IMR-90 (cell line): ENCODE data around the gene TEX36. TPM values are rescaled to one million over a fixed set of nuclear protein-coding genes. Genes with fewer than 3 reads are reported as not detected.

ENCODE experiments used
- ATAC-seq: fragments of 200-7000 bp; cut with Tn5 transposase; 2 replicates; pipeline ENCODE4 v1.9.1; 2020; ENCODE audit warnings: low read depth, mild to moderate bottlenecking, moderate library complexity
- BruUV-seq: library from RNA; stranded (reverse); fragments of 400-500 nt; replicated peaks from 2 replicates; lab custom pipeline; 2021; lab: Mats Ljungman, UMichigan
- CTCF ChIA-PET: fragments of 300-600 bp; formaldehyde crosslinking; extraction: SDS; loops from one replicate; lab custom pipeline; 2021; ENCODE audit warnings: antibody characterized with exemption; lab: Yijun Ruan, JAX
- POLR2A ChIA-PET: fragments of 300-600 bp; sonication (Branson Sonifier 250); formaldehyde crosslinking; loops from one replicate; lab custom pipeline; 2022; ENCODE audit warnings: antibody characterized with exemption; ENCODE audit not compliant: unreplicated experiment; lab: Charles Lee
- DNase-seq: peaks from one replicate; pipeline ENCODE4 v3.0.0; 2013
- H2AFZ ChIP-seq: replicated peaks from 2 replicates; pipeline ENCODE3; 2013; ENCODE audit warnings: low read length, mild to moderate bottlenecking; ENCODE audit not compliant: poor library complexity
- H2AK5ac ChIP-seq: 2 replicates; pipeline ENCODE4 v1.6.1; 2013; ENCODE audit warnings: low read depth, low read length, inconsistent platforms
- H2AK9ac ChIP-seq: replicated peaks from 2 replicates; pipeline ENCODE3; 2013; ENCODE audit warnings: mild to moderate bottlenecking, low read depth, low read length, moderate library complexity; ENCODE audit not compliant: poor library complexity
- H2BK120ac ChIP-seq: 2 replicates; pipeline ENCODE4 v1.6.1; 2013; ENCODE audit warnings: low read depth, low read length, inconsistent platforms
- H2BK15ac ChIP-seq: 3 replicates; pipeline ENCODE4 v1.6.1; 2013; ENCODE audit warnings: low read depth, low read length, inconsistent platforms
- H2BK20ac ChIP-seq: 2 replicates; pipeline ENCODE4 v1.6.1; 2013; ENCODE audit warnings: low read depth, mild to moderate bottlenecking, inconsistent platforms, low read length, moderate library complexity
- H2BK5ac ChIP-seq: 2 replicates; pipeline ENCODE4 v1.6.1; 2013; ENCODE audit warnings: mild to moderate bottlenecking, low read depth, low read length, inconsistent platforms; ENCODE audit not compliant: poor library complexity, severe bottlenecking
- H3K14ac ChIP-seq: replicated peaks from 2 replicates; pipeline ENCODE4 v1.6.1; 2013; ENCODE audit warnings: low read depth, low read length, inconsistent platforms
- H3K18ac ChIP-seq: 2 replicates; pipeline ENCODE4 v1.6.1; 2013; ENCODE audit warnings: low read depth, low read length, control low read depth
- H3K23ac ChIP-seq: 2 replicates; pipeline ENCODE4 v1.6.1; 2013; ENCODE audit warnings: low read depth, low read length, inconsistent platforms
- H3K27ac ChIP-seq: 2 replicates; pipeline ENCODE4 v1.5.1; 2013; ENCODE audit warnings: mild to moderate bottlenecking, control low read depth, low read length; ENCODE audit not compliant: insufficient read depth
- H3K27me3 ChIP-seq: 2 replicates; pipeline ENCODE4 v1.6.1; 2013; ENCODE audit warnings: low read length; ENCODE audit not compliant: control insufficient read depth, insufficient read depth
- H3K36me3 ChIP-seq: 2 replicates; pipeline ENCODE4 v1.6.1; 2013; ENCODE audit warnings: low read length, mixed read lengths; ENCODE audit not compliant: control insufficient read depth, insufficient read depth
- H3K4ac ChIP-seq: 2 replicates; pipeline ENCODE4 v1.6.1; 2013; ENCODE audit warnings: low read depth, low read length, inconsistent platforms
- H3K4me1 ChIP-seq: 2 replicates; pipeline ENCODE4 v1.6.1; 2013; ENCODE audit warnings: low read length, mixed read lengths; ENCODE audit not compliant: control insufficient read depth, insufficient read depth
- H3K4me2 ChIP-seq: 2 replicates; pipeline ENCODE4 v1.6.1; 2013; ENCODE audit warnings: low read depth, mild to moderate bottlenecking, control low read depth, low read length, moderate library complexity
- H3K4me3 ChIP-seq: 2 replicates; pipeline ENCODE4 v1.5.1; 2013; ENCODE audit warnings: low read depth, mild to moderate bottlenecking, control low read depth, low read length, moderate library complexity; ENCODE audit not compliant: insufficient read depth
- H3K56ac ChIP-seq: 2 replicates; pipeline ENCODE4 v1.6.1; 2013; ENCODE audit warnings: low read length, inconsistent platforms; ENCODE audit not compliant: insufficient read depth; ENCODE audit errors: extremely low read depth
- H3K79me1 ChIP-seq, 2 experiments: 2 replicates each; pipeline ENCODE4 v1.6.1; 2013; ENCODE audit warnings: low read length in 2 of 2, inconsistent platforms in 1 of 2, low read depth in 1 of 2
- H3K9ac ChIP-seq: 2 replicates; pipeline ENCODE4 v1.6.1; 2013; ENCODE audit warnings: low read depth, low read length, control low read depth
- H3K9me1 ChIP-seq: 2 replicates; pipeline ENCODE4 v1.6.1; 2013; ENCODE audit warnings: low read length, inconsistent platforms; ENCODE audit not compliant: insufficient read depth
- H3K9me3 ChIP-seq: 2 replicates; pipeline ENCODE4 v1.6.1; 2013; ENCODE audit warnings: low read length; ENCODE audit not compliant: control insufficient read depth, insufficient read depth
- H4K20me1 ChIP-seq: 2 replicates; pipeline ENCODE4 v1.6.1; 2013; ENCODE audit warnings: low read length, inconsistent platforms; ENCODE audit not compliant: insufficient read depth
- H4K5ac ChIP-seq: 2 replicates; pipeline ENCODE4 v1.6.1; 2013; ENCODE audit warnings: mild to moderate bottlenecking, low read depth, low read length, control low read depth
- H4K8ac ChIP-seq, 2 experiments: 2 replicates each; pipeline ENCODE4 v1.6.1; 2013; ENCODE audit warnings: low read depth in 2 of 2, low read length in 2 of 2, control low read depth in 1 of 2, inconsistent platforms in 1 of 2
- H4K91ac ChIP-seq: 2 replicates; pipeline ENCODE4 v1.6.1; 2013; ENCODE audit warnings: low read depth, low read length, inconsistent platforms; ENCODE audit not compliant: insufficient read depth
- BHLHE40 ChIP-seq: fragments of 150-350 bp; IDR thresholded peaks from 2 replicates; pipeline ENCODE4 v1.6.1; 2016; ENCODE audit warnings: mild to moderate bottlenecking, low read depth, low read length
- CHD1 ChIP-seq: IDR thresholded peaks from 2 replicates; pipeline ENCODE4 v1.6.1; 2012; ENCODE audit warnings: low read depth, low read length, improper control_type of control experiment
- MAFK ChIP-seq: IDR thresholded peaks from 2 replicates; pipeline ENCODE4 v1.6.1; 2012; ENCODE audit warnings: low read depth, low read length, improper control_type of control experiment
- MXI1 ChIP-seq: IDR thresholded peaks from 2 replicates; pipeline ENCODE4 v1.6.1; 2012; ENCODE audit warnings: low read depth, mild to moderate bottlenecking, low read length, moderate library complexity, borderline replicate concordance
- POLR2A ChIP-seq: IDR thresholded peaks from 2 replicates; pipeline ENCODE4 v1.6.1; 2012; ENCODE audit warnings: mild to moderate bottlenecking, low read depth, low read length
- RAD21 ChIP-seq: IDR thresholded peaks from 2 replicates; pipeline ENCODE4 v1.6.1; 2012; ENCODE audit warnings: low read length, improper control_type of control experiment
- WGBS, 2 experiments: methylation state at CpG; one replicate each; pipeline versions ENCODE4 v1.1.5 to v1.1.7; 2013; ENCODE audit warnings: missing lambda C conversion rate in 2 of 2; ENCODE audit not compliant: insufficient read length in 1 of 2; ENCODE audit errors: extremely low coverage in 2 of 2; 5-methylcytosine and 5-hydroxymethylcytosine counted together
- dilution Hi-C: fragments of 300-500 bp; cut with HindIII; formaldehyde crosslinking; loops from one replicate; pipeline ENCODE4 v1.14.3; 2018; ENCODE audit warnings: low sequenced_read_pairs; ENCODE audit not compliant: unreplicated experiment
- in situ Hi-C: fragments of 300-500 bp; cut with MboI; formaldehyde crosslinking; loops from 3 replicates; pipeline ENCODE4 v1.14.3; 2019; ENCODE audit warnings: low sequenced_read_pairs, inconsistent platforms, mixed read lengths
- intact Hi-C: fragments of 100-400 bp; cut with micrococcal nuclease; formaldehyde crosslinking; loops from 2 replicates; pipeline ENCODE4 v1.10.0; 2022
- polyA plus RNA-seq, 3 experiments: library from polyadenylated mRNA; depleted of rRNA; stranded (reverse); fragments of >200 nt; gene quantifications; 2 replicates each; pipeline ENCODE4 v1.2.3, GENCODE V29; 2012; ENCODE audit warnings: low replicate concordance in 1 of 3
- total RNA-seq: library from RNA; depleted of rRNA; stranded (reverse); fragments of >200 nt; gene quantifications from 2 replicates; pipeline ENCODE4 v1.2.3, GENCODE V29; 2012
- TF ChIP-seq, protein P1 (sequence below): conservative IDR thresholded peaks from 2 replicates; pipeline ENCODE4 v1.5.1; 2012; ENCODE audit warnings: mild to moderate bottlenecking, low read depth, low read length, improper control_type of control experiment

Gene TEX36
- total and polyA plus RNA-seq, 2 of the 4 experiments (the other 2 are of a cell fraction), result not detected

DNA sequence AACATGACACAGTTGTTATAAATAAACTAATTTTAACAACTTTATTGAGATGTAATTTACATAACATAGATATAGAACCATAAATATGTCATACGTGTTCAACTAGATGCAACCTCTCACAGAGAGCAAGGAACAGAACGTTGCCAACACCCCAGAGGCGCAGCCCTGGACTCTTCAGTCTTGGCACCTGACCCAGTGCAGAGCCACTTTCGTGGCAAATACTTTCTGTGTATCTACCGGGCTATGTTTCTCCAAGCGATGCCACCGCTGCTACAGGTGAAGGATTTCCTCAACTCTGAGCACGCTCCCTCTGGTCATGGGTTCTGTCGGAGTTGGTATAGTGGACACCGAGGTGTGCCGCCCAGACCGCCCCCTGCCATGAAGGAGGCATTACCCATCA, 57.4 kb downstream of the TEX36 start:
- H4K20me1 ChIP-seq, result no peaks in the 10 kb centered on the region
- H3K79me1 ChIP-seq, result no peaks in the 10 kb centered on the region
- no CpG with 5 or more reads among the region's 12 CpGs for WGBS, 2 experiments
- no peak overlapping the region for H3K27ac ChIP-seq
- H3K4ac ChIP-seq, result no peak overlapping the region
- no peak overlapping the region for H2BK120ac ChIP-seq
- no peak overlapping the region for H3K9ac ChIP-seq
- H3K18ac ChIP-seq, result no peak overlapping the region
- POLR2A ChIA-PET, result no interaction called here
- CTCF ChIA-PET, result no interaction called here
- H3K4me3 ChIP-seq, result no peak overlapping the region
- no peak overlapping the region for H2AFZ ChIP-seq
- no peaks in the 10 kb centered on the region for H3K9me3 ChIP-seq
- H2BK20ac ChIP-seq, result no peak overlapping the region
- ATAC-seq (no peak), DNase-seq (no peak)
- TF ChIP-seq POLR2A (no peak), BHLHE40 (no peak), MXI1 (no peak), RAD21 (no peak), CHD1 (no peak), MAFK (no peak)
- TF ChIP-seq, protein P1, sequence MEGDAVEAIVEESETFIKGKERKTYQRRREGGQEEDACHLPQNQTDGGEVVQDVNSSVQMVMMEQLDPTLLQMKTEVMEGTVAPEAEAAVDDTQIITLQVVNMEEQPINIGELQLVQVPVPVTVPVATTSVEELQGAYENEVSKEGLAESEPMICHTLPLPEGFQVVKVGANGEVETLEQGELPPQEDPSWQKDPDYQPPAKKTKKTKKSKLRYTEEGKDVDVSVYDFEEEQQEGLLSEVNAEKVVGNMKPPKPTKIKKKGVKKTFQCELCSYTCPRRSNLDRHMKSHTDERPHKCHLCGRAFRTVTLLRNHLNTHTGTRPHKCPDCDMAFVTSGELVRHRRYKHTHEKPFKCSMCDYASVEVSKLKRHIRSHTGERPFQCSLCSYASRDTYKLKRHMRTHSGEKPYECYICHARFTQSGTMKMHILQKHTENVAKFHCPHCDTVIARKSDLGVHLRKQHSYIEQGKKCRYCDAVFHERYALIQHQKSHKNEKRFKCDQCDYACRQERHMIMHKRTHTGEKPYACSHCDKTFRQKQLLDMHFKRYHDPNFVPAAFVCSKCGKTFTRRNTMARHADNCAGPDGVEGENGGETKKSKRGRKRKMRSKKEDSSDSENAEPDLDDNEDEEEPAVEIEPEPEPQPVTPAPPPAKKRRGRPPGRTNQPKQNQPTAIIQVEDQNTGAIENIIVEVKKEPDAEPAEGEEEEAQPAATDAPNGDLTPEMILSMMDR, result no peak
- H3K4me2 ChIP-seq, result no peak overlapping the region
- no peak overlapping the region for H4K91ac ChIP-seq
- peaks cover 4% of the 10 kb centered on the region for H3K27me3 ChIP-seq
- H4K8ac ChIP-seq, result no peak overlapping the region
- no peaks in the 10 kb centered on the region for H3K4me1 ChIP-seq
- no peaks in the 10 kb centered on the region for H3K9me1 ChIP-seq
- H2AK9ac ChIP-seq, result no peak overlapping the region
- H2BK5ac ChIP-seq, result no peak overlapping the region
- H3K14ac ChIP-seq, result no peak overlapping the region
- in situ Hi-C loops (no loop called here), dilution Hi-C loops (no loop called here), intact Hi-C loops (loop anchor here (5.0 to 10.0 kb wide), 2 partner anchors 468 to 581 kb away; no protein-coding TSS in a partner anchor)
- H3K56ac ChIP-seq, result no peak overlapping the region
- H3K36me3 ChIP-seq, result no peaks in the 10 kb centered on the region
- BruUV-seq, result no TSS peak
- no peak overlapping the region for H3K23ac ChIP-seq
- H4K5ac ChIP-seq, result no peak overlapping the region
- H2BK15ac ChIP-seq, result no peak overlapping the region
- no peak overlapping the region for H2AK5ac ChIP-seq
